Stimulated activated CD4-positive, alpha-beta T cell treated with anti-CD3 and anti-CD28 coated beads, TNF-alpha, amount 100 ng/mL, for 4 hours (primary cell): Measurements from ENCODE around the gene TTC9B.
"Not testable (repeated sequence)": the region's sequence is repeated elsewhere in the genome, so short reads cannot be mapped to it uniquely, and the experiment has no call there.

Source experiments
- DNase-seq, 3 experiments: peaks; one replicate each; pipeline ENCODE4 v3.0.0-alpha.2; 2020; ENCODE audit warnings: low read depth in 3 of 3

The TTC9B gene

DNA sequence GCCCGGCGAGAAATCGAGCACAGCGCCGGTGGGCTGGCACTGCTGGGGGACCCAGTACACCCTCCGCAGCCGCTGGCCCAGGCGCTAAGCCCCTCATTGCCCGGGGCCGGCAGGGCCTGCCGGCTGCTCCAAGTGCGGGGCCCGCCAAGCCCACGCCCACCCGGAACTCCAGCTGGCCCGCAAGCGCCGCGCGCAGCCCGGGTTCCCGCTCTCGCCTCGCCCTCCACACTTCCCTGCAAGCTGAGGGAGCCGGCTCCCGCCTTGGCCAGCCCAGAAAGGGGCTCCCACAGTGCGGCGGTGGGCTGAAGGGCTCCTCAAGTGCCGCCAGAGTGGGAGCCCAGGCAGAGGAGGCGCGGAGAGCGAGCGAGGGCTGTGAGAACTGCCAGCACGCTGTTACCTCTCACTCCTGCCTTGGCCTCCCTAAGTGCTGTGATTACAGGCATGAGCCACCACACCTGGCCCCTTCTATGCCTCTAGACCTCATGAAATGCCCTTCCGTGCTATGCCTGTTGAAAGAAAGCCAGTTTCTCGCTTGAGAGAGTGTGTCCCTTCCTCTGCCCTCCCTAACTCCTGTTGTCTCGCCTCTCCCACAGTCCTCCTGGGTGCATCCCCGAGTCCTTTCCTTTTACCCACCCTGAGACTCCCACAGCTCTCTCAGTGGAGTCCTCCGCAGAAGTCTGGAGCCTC is 47.7 kb downstream of the TTC9B start:
- DNase-seq = not testable (repeated sequence)

DNA sequence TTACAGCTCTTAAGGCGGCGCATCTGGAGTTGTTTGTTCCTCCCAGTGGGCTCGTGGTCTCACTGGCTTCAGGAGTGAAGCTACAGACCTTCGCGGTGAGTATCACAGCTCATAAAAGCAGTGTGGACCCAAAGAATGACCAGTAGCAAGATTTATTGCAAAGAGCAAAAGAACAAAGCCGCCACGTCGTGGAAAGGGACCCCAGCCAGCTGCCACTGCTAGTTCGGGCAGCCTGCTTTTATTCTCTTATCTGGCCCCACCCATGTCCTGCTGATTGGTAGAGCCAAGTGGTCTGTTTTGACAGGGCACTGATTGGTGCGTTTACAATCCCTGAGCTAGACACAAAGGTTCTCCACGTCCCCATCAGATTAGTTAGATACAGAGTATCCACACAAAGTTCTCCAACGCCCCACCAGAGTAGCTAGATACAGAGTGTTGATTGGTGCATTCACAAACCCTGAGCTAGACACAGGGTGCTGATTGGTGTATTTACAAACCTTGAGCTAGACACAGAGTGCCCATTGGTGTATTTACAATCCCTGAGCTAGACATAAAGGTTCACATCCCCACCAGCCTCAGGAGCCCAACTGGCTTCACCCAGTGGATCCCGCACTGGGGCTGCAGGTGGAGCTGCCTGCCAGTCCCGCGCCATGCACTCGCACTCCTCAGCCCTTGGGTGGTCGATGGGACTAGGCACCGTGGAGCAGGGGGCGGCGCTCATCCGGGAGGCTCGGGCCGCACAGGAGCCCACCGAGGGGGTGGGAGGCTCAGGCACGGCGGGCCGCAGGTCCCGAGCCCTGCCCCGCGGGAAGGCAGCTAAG is 48.5 kb downstream of the TTC9B start:
- DNase-seq = not testable (repeated sequence)
